Measurements from ENCODE around the gene CDKN1B. TPM values are rescaled to one million over a fixed set of nuclear protein-coding genes. Genes with fewer than 3 reads are reported as not detected.

Gene CDKN1B
- total RNA-seq, 1 donor, result 28.4 TPM

DNA sequence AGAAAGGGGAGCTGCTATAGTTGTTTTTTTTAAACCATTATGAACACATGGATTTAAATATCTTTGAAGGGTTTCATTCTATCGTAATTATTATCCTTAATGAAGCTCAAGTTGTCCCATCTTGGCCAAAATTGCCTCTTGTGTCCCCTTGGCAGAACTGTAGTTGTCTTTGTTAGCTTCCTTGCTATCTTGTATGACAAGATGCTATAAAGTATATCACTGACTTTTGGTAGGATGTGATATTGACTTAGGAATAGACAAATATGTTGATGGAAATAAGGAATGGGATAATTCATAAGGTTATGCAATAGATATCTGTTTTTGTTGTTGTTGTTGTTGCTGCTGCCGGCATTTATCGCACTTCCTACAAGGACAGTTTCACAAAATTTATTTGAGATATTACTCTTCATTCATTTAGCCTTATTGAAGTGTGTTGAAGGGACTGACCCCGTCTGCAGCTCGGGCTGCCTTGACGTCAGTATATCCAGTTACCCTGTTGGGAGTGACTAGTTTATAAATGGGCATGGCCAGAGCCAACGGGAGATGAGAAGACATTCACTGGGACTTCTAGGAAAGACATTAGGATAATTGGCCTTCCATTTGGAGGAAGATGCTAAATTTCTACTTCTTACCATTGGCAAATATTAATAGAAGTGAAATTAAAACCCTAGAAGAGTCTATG, 42.2 kb downstream of the CDKN1B start:
- TF ChIP-seq, protein P1, sequence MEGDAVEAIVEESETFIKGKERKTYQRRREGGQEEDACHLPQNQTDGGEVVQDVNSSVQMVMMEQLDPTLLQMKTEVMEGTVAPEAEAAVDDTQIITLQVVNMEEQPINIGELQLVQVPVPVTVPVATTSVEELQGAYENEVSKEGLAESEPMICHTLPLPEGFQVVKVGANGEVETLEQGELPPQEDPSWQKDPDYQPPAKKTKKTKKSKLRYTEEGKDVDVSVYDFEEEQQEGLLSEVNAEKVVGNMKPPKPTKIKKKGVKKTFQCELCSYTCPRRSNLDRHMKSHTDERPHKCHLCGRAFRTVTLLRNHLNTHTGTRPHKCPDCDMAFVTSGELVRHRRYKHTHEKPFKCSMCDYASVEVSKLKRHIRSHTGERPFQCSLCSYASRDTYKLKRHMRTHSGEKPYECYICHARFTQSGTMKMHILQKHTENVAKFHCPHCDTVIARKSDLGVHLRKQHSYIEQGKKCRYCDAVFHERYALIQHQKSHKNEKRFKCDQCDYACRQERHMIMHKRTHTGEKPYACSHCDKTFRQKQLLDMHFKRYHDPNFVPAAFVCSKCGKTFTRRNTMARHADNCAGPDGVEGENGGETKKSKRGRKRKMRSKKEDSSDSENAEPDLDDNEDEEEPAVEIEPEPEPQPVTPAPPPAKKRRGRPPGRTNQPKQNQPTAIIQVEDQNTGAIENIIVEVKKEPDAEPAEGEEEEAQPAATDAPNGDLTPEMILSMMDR (IDR thresholded peaks at IDR 0.05; ENCODE audit: insufficient read depth, low read length), result no peak
- no peak for DNase-seq (ENCODE audit: low read depth)
- no peak overlapping the region for H3K4me3 ChIP-seq (ENCODE audit: low read depth, low read length)

DNA sequence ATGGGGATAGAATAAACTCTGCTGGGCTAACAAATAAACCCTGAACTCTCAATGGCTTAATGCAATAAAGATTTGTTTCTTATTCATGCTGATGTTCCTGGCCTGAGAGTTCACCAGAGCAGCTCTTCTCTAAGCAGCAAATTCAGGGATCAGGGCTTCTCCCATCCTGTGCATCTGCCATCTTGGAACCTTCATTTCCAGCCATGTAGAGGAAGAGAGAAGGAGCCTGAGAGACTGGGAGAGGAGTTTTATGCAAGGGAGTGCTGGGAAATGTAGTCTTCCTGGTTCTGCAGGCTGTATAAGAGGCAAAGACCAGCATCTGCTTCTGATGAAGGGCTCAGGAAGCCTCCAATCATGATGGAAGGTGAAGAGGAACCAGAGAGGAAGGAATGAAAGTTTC, 47.7 kb downstream of the CDKN1B start:
- H3K4me3 ChIP-seq (ENCODE audit: low read depth, low read length), result no peak overlapping the region
- DNase-seq (ENCODE audit: low read depth), result no peak
- TF ChIP-seq, protein P1 (IDR thresholded peaks at IDR 0.05; ENCODE audit: insufficient read depth, low read length), result no peak

DNA sequence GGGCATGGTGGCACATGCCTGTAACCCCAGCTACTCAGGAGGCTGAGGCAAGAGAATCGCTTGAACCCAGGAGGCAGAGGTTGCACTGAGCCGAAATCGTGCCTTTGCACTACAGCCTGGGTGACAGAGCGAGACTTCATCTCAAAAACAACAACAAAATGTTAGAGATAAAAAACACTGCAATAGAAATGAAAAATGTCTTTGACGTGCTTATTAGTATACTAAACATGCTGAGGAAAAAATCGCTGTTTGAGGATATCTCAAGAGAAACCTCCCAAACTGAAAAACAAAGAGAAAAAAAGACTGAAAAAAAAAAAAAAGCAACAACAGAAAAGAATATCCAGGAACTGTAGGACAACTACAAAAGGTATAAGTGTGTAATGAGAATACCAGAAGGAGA, 53.1 kb downstream of the CDKN1B start:
- TF ChIP-seq, protein P1 (IDR thresholded peaks at IDR 0.05; ENCODE audit: insufficient read depth, low read length), result no peak
- no peak overlapping the region for H3K4me3 ChIP-seq (ENCODE audit: low read depth, low read length)
- no peak for DNase-seq (ENCODE audit: low read depth)

Small RNAs within 50 kb of the gene (small RNA-seq; reads per million reads assigned to genes)
- gene MIR613, result not detected

Other genes starting within 250 kb of the CDKN1B start
- 5.9 and 6.8 TPM in 2 replicates for gene DUSP16, start 154.5 kb upstream of the CDKN1B start, total RNA-seq (ENCODE audit: low replicate concordance)
- 44.6 and 49.9 TPM in 2 replicates for gene CREBL2, start 105.5 kb upstream of the CDKN1B start, total RNA-seq (ENCODE audit: low replicate concordance)
- gene GPR19, start 21.2 kb upstream of the CDKN1B start, total RNA-seq (ENCODE audit: low replicate concordance), result 1.2 and 2.4 TPM in 2 replicates
- gene APOLD1, start 68.3 kb downstream of the CDKN1B start, total RNA-seq (ENCODE audit: low replicate concordance), result 3.6 and 9.2 TPM in 2 replicates
- 55.3 and 68.4 TPM in 2 replicates for gene DDX47, start 96.0 kb downstream of the CDKN1B start, total RNA-seq (ENCODE audit: low replicate concordance)
- gene GPRC5A, start 174.2 kb downstream of the CDKN1B start, total RNA-seq (ENCODE audit: low replicate concordance), result 5.4 and 15.5 TPM in 2 replicates
- not detected in 2 replicates for gene GPRC5D, start 234.8 kb downstream of the CDKN1B start, total RNA-seq (ENCODE audit: low replicate concordance)

Data from fibroblast of the aortic adventitia (primary cell).